MM.1S (cell line): ENCODE results near the gene IRAK3.
"Not testable (repeated sequence)": the region's sequence is repeated elsewhere in the genome, so short reads cannot be mapped to it uniquely, and the experiment has no call there.

Experiments used
- DNase-seq: peaks from one replicate; pipeline ENCODE4 v3.0.0-alpha.2; 2015
- H2AFZ ChIP-seq: fragments of 300-600 bp; sonication (generic); 2 replicates; pipeline ENCODE4 v1.6.0; 2016; ENCODE audit warnings: antibody characterized with exemption, low read length
- H3F3A ChIP-seq: fragments of 300-600 bp; sonication (generic); 2 replicates; pipeline ENCODE4 v1.6.1; 2016; ENCODE audit warnings: mild to moderate bottlenecking, antibody characterized with exemption, low read length, moderate library complexity, mixed read lengths; ENCODE audit not compliant: insufficient read depth
- H3K27ac ChIP-seq: fragments of 300-600 bp; sonication (generic); 2 replicates; pipeline ENCODE4 v1.5.1; 2016; ENCODE audit warnings: mild to moderate bottlenecking, low read length
- H3K27me3 ChIP-seq: fragments of 300-600 bp; sonication (generic); replicated peaks from 2 replicates; pipeline ENCODE4 v1.6.0; 2016; ENCODE audit warnings: low read length; ENCODE audit not compliant: insufficient read depth
- H3K36me3 ChIP-seq: fragments of 300-600 bp; sonication (generic); replicated peaks from 2 replicates; pipeline ENCODE4 v1.6.1; 2016; ENCODE audit warnings: mild to moderate bottlenecking, low read length, mixed read lengths; ENCODE audit not compliant: insufficient read depth
- H3K4me1 ChIP-seq: fragments of 300-600 bp; sonication (generic); 2 replicates; pipeline ENCODE4 v1.6.1; 2016; ENCODE audit warnings: low read length, mixed read lengths
- H3K4me2 ChIP-seq: fragments of 300-600 bp; sonication (generic); 2 replicates; pipeline ENCODE4 v1.6.0; 2016; ENCODE audit warnings: low read depth, low read length
- H3K4me3 ChIP-seq: fragments of 300-600 bp; sonication (generic); 2 replicates; pipeline ENCODE4 v1.5.1; 2016; ENCODE audit warnings: low read length, mixed read lengths
- H3K79me2 ChIP-seq: fragments of 300-600 bp; sonication (generic); 2 replicates; pipeline ENCODE4 v1.6.1; 2016; ENCODE audit warnings: mixed run types, low read length, mixed read lengths
- H3K9ac ChIP-seq: fragments of 300-600 bp; sonication (generic); 2 replicates; pipeline ENCODE4 v1.6.1; 2016; ENCODE audit warnings: low read length, mixed read lengths
- H3K9me2 ChIP-seq: fragments of 300-600 bp; sonication (generic); replicated peaks from 2 replicates; pipeline ENCODE4 v1.6.1; 2016; ENCODE audit warnings: mild to moderate bottlenecking, low read length, mixed read lengths; ENCODE audit not compliant: insufficient read depth
- H3K9me3 ChIP-seq: fragments of 300-600 bp; sonication (generic); replicated peaks from 2 replicates; pipeline ENCODE4 v1.6.1; 2016; ENCODE audit warnings: mild to moderate bottlenecking, low read length, mixed read lengths; ENCODE audit not compliant: insufficient read depth
- H4K20me1 ChIP-seq: fragments of 300-600 bp; sonication (generic); 2 replicates; pipeline ENCODE4 v1.6.1; 2016; ENCODE audit warnings: mild to moderate bottlenecking, low read length, moderate library complexity, mixed read lengths; ENCODE audit not compliant: insufficient read depth
- CTCF ChIP-seq: fragments of 300-600 bp; sonication (generic); IDR thresholded peaks from 2 replicates; pipeline ENCODE4 v1.5.1; 2016; ENCODE audit warnings: antibody characterized with exemption, low read length, mixed read lengths
- EZH2 ChIP-seq: fragments of 300-600 bp; sonication (generic); optimal IDR thresholded peaks from 2 replicates; pipeline ENCODE3; 2017; ENCODE audit warnings: low read depth, mild to moderate bottlenecking, antibody characterized with exemption, low read length, mixed read lengths
- EZH2phosphoT487 ChIP-seq: fragments of 300-600 bp; sonication (generic); IDR thresholded peaks from 2 replicates; pipeline ENCODE4 v1.6.1; 2018; ENCODE audit warnings: antibody characterized with exemption, low read length

The IRAK3 gene

DNA sequence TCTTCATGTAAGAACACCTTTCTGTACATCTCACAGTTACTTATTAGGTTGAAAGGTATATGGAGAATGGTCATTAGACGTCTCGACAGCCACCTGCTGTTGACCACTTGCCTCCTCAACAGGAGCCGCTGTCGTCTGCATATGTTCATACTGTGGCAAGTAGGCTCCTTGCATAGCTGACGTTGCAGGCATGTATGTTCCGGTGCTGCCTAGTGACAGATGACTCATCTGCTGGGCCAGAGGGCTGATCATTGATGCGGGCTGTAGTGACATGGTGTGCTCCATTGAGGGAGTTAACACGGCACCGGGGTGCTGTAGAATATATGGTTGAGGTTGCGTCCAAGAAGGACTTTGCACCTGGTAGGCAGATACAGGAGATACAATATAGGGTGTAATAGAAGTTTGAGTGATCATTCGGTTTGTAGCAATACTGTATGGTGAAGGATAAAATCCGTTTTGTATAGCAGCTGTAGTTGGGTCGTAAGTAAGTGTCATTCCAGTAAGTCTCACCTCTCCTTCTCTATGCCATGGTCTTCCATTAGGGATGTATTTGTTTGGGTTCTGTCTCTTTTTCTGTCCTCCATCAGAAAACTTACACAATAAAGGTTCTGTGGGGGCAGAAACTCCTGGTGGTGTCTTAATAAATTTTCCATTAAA lies 45.2 kb downstream of the IRAK3 start:
- Histone ChIP-seq H3K9ac (peak overlapping the region; percentile 17; the same call in 1 of the 2 replicates), H3K4me3 (peak overlapping the region; percentile 32; the same call in 1 of the 2 replicates), H3K27ac (peak overlapping the region; percentile 58; the same call in 1 of the 2 replicates), H2AFZ (peak overlapping the region; percentile 48), H3F3A (peaks cover 20% of the 10 kb centered on the region), H3K4me2 (peak overlapping the region; percentile 58; the same call in 1 of the 2 replicates), H3K4me1 (peaks cover 19% of the 10 kb centered on the region)
- H3K9me3 ChIP-seq, H3K79me2 ChIP-seq, H3K9me2 ChIP-seq, H4K20me1 ChIP-seq, H3K36me3 ChIP-seq, H3K27me3 ChIP-seq: not testable (repeated sequence)
- peak; percentile 86 for DNase-seq
- peak; percentile 27; the same call in 1 of the 2 replicates for TF ChIP-seq CTCF

GRCh38 chr12:66234773-66235625 lies 46.0 kb downstream of the IRAK3 start:
- peak overlapping the region; percentile 81 for H2AFZ ChIP-seq
- peaks cover 20% of the 10 kb centered on the region for H3F3A ChIP-seq
- H3K9me2 ChIP-seq, H3K9me3 ChIP-seq, H3K27me3 ChIP-seq, H3K36me3 ChIP-seq, H4K20me1 ChIP-seq, H3K79me2 ChIP-seq: not testable (repeated sequence)
- peak overlapping the region; percentile 72 for H3K9ac ChIP-seq
- DNase-seq, result peak; percentile 54
- H3K4me3 ChIP-seq, result peak overlapping the region; percentile 70
- peaks cover 19% of the 10 kb centered on the region for H3K4me1 ChIP-seq
- peak overlapping the region; percentile 58; the same call in 1 of the 2 replicates for H3K27ac ChIP-seq
- H3K4me2 ChIP-seq, result peak overlapping the region; percentile 58

DNA sequence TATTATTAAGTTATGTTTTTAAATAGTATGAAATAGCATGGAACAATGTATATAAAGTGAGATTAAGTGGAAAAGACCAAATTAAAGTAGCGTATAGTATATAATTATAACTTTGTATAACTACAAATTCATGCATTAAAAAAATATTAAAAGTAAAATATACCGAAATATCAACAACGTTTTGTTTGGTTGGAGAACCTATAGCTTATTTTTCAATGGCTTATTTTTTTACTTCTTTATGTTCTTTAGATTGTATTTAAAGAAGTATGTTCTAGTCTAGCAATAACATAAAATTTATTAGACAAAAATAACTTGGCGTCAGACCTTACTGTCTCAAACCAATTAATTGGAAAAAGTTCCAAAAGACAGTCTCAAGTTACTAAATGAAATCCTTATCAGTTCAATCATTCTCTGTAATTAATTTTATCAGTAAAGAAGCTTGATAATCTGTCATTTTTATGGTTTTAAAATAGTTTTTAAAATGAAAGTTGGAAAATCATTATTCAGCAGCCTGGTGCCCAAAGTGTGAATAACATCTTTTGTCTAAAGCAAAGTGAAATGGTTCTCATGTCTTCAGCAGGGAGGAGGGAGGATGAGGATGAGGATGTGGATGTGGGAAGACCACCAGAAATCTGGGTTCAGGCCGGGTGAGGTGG lies 46.7 kb downstream of the IRAK3 start:
- Histone ChIP-seq H3F3A (peaks cover 20% of the 10 kb centered on the region), H3K36me3 (no peaks in the 10 kb centered on the region), H3K9me3 (no peaks in the 10 kb centered on the region), H3K9ac (peak overlapping the region; percentile 72), H3K4me2 (peak overlapping the region; percentile 44), H3K27me3 (no peaks in the 10 kb centered on the region), H3K79me2 (no peaks in the 10 kb centered on the region), H3K27ac (peak overlapping the region; percentile 49; the same call in 1 of the 2 replicates), H3K4me3 (peak overlapping the region; percentile 70), H3K4me1 (peaks cover 19% of the 10 kb centered on the region), H3K9me2 (no peaks in the 10 kb centered on the region), H2AFZ (peak overlapping the region; percentile 81), H4K20me1 (no peaks in the 10 kb centered on the region)
- TF ChIP-seq EZH2phosphoT487, result no peak
- no peak for TF ChIP-seq EZH2
- peak; percentile 30 for TF ChIP-seq CTCF
- DNase-seq, result peak; percentile 64

DNA sequence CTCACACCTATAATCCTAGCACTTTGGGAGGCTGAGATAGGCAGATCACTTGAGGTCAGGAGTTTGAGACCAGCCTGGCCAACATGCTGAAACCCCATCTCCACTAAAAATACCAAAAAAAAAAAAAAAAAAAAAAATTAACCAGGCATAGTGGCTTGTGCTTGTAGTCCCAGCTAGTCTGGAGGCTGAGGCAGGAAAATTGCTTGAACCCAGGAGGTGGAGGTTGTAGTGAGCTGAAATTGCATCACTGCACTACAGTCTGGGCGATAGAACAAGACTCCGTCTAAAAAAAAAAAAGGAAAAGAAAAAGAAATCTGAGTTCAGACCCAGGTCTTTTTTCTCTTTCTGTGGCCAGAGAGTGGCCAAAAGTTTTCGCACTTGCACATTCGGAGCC lies 47.3 kb downstream of the IRAK3 start:
- H3K36me3 ChIP-seq, H3K79me2 ChIP-seq, H4K20me1 ChIP-seq, DNase-seq, H3K27me3 ChIP-seq, H3K27ac ChIP-seq, H3K9ac ChIP-seq, H2AFZ ChIP-seq, H3K9me3 ChIP-seq, H3K9me2 ChIP-seq, H3K4me3 ChIP-seq: not testable (repeated sequence)
- Histone ChIP-seq H3K4me2 (peak overlapping the region; percentile 44; the same call in 1 of the 2 replicates), H3K4me1 (peaks cover 18% of the 10 kb centered on the region), H3F3A (peaks cover 20% of the 10 kb centered on the region)
